Ovary (tissue), 3 donors: ENCODE data around the gene NCKIPSD.

ENCODE experiments used
- CTCF ChIP-seq, 3 donors: fragments of 450-650 bp in 2 of 3; fragments of 200-600 bp in 1 of 3; IDR thresholded peaks; one replicate each; pipeline versions ENCODE4 v1.5.1 to v1.8.0; 2016 to 2022; ENCODE audit warnings: antibody characterized with exemption in 3 of 3, mild to moderate bottlenecking in 1 of 3
- POLR2A ChIP-seq: fragments of 450-650 bp; IDR thresholded peaks from one replicate; pipeline ENCODE4 v1.6.1; 2017; ENCODE audit warnings: antibody characterized with exemption, mild to moderate bottlenecking, moderate library complexity
- donor health status: DM: no; HTN: no; CAD: no.

GRCh38 chr3:48685293-48685602 is 467 bp downstream of the NCKIPSD start:
- TF ChIP-seq CTCF (IDR thresholded peaks at IDR 0.05) (no peak), POLR2A (no peak)
